Measurements from ENCODE around the gene SNORC. TPM values are rescaled to one million over a fixed set of nuclear protein-coding genes. Genes with fewer than 3 reads are reported as not detected.
A peak's percentile ranks its signal among the peaks of the same experiment; 100 is the strongest.
"Not testable (repeated sequence)": the region's sequence is repeated elsewhere in the genome, so short reads cannot be mapped to it uniquely, and the experiment has no call there.

Gene SNORC
- total and polyA plus RNA-seq, 12 donors = 0.35 to 12.5 (median 2.1) TPM; not detected in 1

- no peak overlapping the region for H3K4me3 ChIP-seq
- intact Hi-C loops (cut with DNase I) = no loop called here
- no peaks in the 10 kb centered on the region for H3K36me3 ChIP-seq (replicated peaks in 1 of 2)
- H3K27me3 ChIP-seq = no peaks in the 10 kb centered on the region
- no peak overlapping the region for H3K27ac ChIP-seq
- DNase-seq = peak in 1 of 7 donors; percentile 21
- H3K9me3 ChIP-seq (replicated peaks in 1 of 3) = no peaks in the 10 kb centered on the region
- TF ChIP-seq POLR2A (IDR thresholded peaks at IDR 0.05) (no peak), CTCF (IDR thresholded peaks at IDR 0.05) (no peak)
- 80 to 96% (median 88%) methylated on average over 7 to 9 of the region's 9 CpGs for WGBS, 4 donors
- H3K4me1 ChIP-seq (replicated peaks in 1 of 2) = peaks cover 13 to 16% of the 10 kb centered on the region in 2 donors
Observed at GRCh38 chr2:232903989-232904388, 33.9 kb downstream of the SNORC start.

GRCh38 chr2:232906867-232907717, 37.0 kb downstream of the SNORC start:
- H3K36me3 ChIP-seq (replicated peaks in 1 of 2); H3K9me3 ChIP-seq (replicated peaks in 1 of 3); H3K27me3 ChIP-seq; intact Hi-C loops (cut with DNase I); H3K27ac ChIP-seq; H3K4me1 ChIP-seq (replicated peaks in 1 of 2); H3K4me3 ChIP-seq: not testable (repeated sequence)
- DNase-seq = peak in 1 of 7 donors; percentile 2
- 54 to 71% (median 65%) methylated on average over 6 to 10 of the region's 10 CpGs for WGBS, 4 donors

GRCh38 chr2:232907718-232908085, 37.6 kb downstream of the SNORC start:
- H3K4me3 ChIP-seq; H3K4me1 ChIP-seq (replicated peaks in 1 of 2); H3K36me3 ChIP-seq (replicated peaks in 1 of 2); H3K27ac ChIP-seq; H3K27me3 ChIP-seq; intact Hi-C loops (cut with DNase I); H3K9me3 ChIP-seq (replicated peaks in 1 of 3): not testable (repeated sequence)
- peak in 1 of 7 donors; percentile 4 for DNase-seq
- WGBS, 4 donors = 92 to 96% (median 94%) methylated on average over 9 of the region's 9 CpGs

GRCh38 chr2:232908695-232909094, 38.6 kb downstream of the SNORC start:
- TF ChIP-seq POLR2A (IDR thresholded peaks at IDR 0.05) (no peak), CTCF (IDR thresholded peaks at IDR 0.05) (no peak)
- intact Hi-C loops (cut with DNase I) = no loop called here
- Histone ChIP-seq H3K4me1 (replicated peaks in 1 of 2) (no peaks in the 10 kb centered on the region), H3K9me3 (replicated peaks in 1 of 3) (no peaks in the 10 kb centered on the region), H3K27me3 (no peaks in the 10 kb centered on the region), H3K36me3 (replicated peaks in 1 of 2) (no peaks in the 10 kb centered on the region), H3K27ac (no peak overlapping the region), H3K4me3 (no peak overlapping the region)
- DNase-seq = no peak
- WGBS, 4 donors = 55 to 65% (median 61%) methylated on average over 6 of the region's 6 CpGs

GRCh38 chr2:232910376-232910775, 40.3 kb downstream of the SNORC start:
- Histone ChIP-seq H3K36me3 (replicated peaks in 1 of 2) (no peaks in the 10 kb centered on the region), H3K4me1 (replicated peaks in 1 of 2) (no peaks in the 10 kb centered on the region), H3K27ac (no peak overlapping the region), H3K9me3 (replicated peaks in 1 of 3) (no peaks in the 10 kb centered on the region), H3K27me3 (no peaks in the 10 kb centered on the region), H3K4me3 (no peak overlapping the region)
- no peak for TF ChIP-seq POLR2A (IDR thresholded peaks at IDR 0.05)
- TF ChIP-seq CTCF (IDR thresholded peaks at IDR 0.05) = no peak
- intact Hi-C loops (cut with DNase I) = no loop called here
- 95 to 100% (median 96%) methylated on average over 4 to 6 of the region's 6 CpGs for WGBS, 4 donors
- DNase-seq = no peak

All from adrenal gland (tissue), 12 donors.